22Rv1 (cell line): ENCODE results near the gene CCDC88A.

Source experiments
- H3K27ac ChIP-seq: fragments of 450-650 bp; 2 replicates; pipeline ENCODE4 v1.5.1; 2017
- ZFX ChIP-seq: fragments of 450-650 bp; IDR thresholded peaks from 2 replicates; pipeline ENCODE4 v1.6.1; 2017; ENCODE audit warnings: antibody characterized with exemption, borderline replicate concordance
- TF ChIP-seq, protein P1 (sequence below): fragments of 450-650 bp; IDR thresholded peaks from 2 replicates; pipeline ENCODE4 v1.5.1; 2017; ENCODE audit warnings: mild to moderate bottlenecking

The CCDC88A gene

DNA sequence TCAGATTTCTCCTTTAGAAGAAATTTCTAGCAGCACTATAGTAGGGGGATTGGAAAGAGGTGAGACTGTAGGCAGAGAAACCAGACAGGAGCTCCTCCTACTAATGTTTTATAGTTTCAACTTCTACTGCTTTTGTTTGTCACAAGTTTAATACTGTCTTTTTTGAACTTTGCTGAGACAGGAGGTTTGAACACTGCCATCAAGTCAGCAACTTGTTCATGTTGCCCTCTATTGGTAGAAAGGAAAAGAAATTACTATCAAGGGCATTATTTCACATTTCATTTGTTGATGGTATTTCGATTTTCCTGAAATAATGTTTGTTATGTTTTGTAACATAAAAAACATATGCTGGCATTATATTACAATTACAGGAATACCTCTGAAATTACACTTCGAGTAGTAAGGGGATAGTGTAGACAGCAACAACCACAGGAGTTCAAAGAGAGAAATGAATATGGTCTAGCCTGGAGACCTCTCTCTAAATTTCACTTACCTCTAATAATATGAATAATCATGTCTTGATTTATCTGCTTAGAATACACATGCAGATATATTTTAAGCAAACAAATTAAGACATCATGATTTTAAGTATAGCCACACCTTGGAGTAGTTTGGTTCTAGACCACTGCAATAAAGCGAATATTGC, 12.4 kb upstream of the CCDC88A start:
- no peak overlapping the region for H3K27ac ChIP-seq
- TF ChIP-seq, protein P1, sequence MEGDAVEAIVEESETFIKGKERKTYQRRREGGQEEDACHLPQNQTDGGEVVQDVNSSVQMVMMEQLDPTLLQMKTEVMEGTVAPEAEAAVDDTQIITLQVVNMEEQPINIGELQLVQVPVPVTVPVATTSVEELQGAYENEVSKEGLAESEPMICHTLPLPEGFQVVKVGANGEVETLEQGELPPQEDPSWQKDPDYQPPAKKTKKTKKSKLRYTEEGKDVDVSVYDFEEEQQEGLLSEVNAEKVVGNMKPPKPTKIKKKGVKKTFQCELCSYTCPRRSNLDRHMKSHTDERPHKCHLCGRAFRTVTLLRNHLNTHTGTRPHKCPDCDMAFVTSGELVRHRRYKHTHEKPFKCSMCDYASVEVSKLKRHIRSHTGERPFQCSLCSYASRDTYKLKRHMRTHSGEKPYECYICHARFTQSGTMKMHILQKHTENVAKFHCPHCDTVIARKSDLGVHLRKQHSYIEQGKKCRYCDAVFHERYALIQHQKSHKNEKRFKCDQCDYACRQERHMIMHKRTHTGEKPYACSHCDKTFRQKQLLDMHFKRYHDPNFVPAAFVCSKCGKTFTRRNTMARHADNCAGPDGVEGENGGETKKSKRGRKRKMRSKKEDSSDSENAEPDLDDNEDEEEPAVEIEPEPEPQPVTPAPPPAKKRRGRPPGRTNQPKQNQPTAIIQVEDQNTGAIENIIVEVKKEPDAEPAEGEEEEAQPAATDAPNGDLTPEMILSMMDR: peak; percentile 83
- no peak for TF ChIP-seq ZFX

DNA sequence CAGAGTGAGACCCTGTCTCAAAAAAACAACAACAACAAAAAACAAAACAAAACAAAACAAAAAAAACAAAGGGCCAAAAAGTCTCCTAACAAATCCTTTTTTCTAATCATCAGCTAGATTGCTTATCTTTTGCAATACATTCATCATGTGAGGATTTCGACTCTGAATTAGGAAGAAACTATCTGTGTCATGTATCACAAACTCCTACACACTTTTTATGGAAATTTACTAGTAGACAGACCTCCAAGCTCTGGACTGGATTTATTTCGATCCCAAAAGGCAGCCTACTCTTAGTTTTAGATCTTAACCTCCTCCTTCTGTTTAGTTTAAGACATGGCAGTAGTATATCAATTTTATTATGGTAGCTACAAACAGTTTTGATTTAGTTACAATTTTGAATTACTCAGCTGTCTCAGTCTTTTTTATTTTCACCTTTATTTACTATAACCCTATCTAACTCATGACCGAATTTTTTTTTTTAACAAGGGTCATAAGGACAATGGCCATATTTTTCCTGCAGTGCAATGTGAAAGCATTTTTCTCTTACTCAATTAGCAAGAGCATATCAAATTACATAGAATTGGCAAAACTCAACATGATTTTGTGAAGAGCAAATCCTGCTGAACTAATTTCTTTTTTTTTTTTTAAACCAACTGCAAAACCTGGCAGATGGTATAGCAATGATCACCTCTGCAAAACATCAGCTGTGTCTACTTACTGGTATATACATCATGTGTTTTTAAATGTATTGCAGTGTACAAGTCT, 10.7 kb upstream of the CCDC88A start:
- no peak for TF ChIP-seq ZFX
- TF ChIP-seq, protein P1: no peak
- H3K27ac ChIP-seq: no peak overlapping the region

DNA sequence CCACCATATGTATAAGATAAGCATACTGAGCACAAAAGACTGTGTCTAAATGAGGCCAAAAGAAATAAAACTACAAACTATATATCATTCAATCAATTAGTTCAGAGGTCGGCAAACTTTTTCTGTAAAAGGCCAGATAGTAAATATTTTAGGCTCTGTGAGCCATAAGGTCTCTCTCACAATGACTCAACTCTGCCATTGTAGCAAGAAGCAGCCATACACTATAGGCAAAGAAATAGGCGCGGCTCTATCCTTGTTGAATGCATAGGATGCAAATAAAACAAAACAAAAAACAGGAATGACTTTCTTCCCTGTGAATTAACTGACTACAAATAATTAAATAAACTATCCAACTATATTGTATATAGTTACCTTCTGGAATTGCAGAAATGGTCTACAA, 8.6 kb upstream of the CCDC88A start:
- TF ChIP-seq ZFX: no peak
- TF ChIP-seq, protein P1: no peak
- no peak overlapping the region for H3K27ac ChIP-seq

DNA sequence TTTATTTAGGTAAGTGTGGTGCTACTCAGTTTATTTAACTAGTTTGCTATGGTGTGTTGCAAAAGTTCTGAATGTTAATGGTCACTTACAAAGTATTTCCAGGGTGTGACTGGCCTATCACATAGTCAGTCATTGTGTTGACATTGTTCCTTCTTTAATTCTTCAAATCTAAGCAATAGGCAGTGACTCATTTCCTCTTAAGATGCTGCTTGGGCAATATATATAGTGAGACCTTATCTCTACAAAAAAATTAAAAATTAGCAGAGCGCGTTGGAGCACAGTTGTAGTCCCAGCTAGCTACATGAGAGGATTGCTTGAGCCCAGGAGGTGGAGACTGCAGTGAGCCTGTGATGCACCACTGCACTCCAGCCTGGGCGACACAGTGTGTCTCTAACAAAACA, 5.8 kb upstream of the CCDC88A start:
- TF ChIP-seq, protein P1: no peak
- TF ChIP-seq ZFX: no peak
- no peak overlapping the region for H3K27ac ChIP-seq

DNA sequence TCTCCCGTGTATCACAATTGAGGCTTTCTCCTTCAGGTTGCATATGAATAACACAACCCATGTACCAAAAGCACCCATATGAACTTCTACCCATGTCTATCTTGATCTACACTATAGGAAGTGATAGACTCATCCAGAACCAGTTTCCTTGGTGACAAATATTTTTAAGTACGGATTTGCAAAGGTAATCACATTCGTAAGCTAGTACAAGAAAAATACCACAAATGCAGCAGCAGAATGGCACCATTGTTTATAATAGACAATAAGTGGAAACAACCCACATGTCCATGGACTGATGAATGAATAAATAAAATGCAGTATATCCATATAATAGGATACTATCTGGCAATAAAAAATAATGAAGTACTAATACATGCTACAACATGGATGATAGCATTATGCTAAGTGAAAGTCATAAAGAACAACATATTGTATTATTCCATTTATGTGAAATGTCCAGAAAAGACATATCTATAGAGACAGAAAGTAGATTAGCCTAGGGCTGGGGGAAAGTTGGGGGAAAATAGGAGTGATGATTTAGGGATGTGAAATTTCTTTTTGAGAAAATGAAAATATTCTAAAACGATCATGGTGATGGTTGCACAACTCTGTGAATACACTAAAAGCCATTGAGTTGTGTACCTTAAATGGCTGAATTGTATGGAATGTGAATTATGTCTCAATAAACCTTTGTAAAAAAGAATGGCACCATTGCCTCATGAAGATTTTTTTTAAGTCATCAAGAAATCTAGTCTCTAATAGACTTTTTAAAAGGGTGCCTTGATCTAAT, 3.4 kb upstream of the CCDC88A start:
- no peak overlapping the region for H3K27ac ChIP-seq
- TF ChIP-seq ZFX: no peak
- TF ChIP-seq, protein P1: no peak

DNA sequence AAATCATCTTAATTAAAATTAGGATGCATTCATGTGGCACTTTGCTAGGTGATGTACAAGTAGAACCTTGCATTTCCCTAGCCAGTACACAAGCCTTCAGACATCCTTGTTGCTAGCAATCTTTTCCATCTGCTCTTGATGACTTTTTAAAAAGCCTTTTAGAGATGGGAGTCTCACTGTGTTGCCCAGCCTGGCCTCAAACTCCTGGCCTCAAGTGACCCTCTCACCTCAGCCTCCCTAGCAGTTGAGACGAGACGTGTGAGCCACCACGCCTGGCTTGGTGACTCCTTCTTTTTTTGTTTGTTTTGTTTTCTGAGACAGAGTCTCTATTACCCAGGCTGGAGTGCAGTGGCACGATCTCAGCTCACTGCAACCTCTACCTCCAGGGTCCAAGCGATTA, 1.7 kb upstream of the CCDC88A start:
- H3K27ac ChIP-seq: no peak overlapping the region
- TF ChIP-seq ZFX: no peak
- TF ChIP-seq, protein P1: no peak

DNA sequence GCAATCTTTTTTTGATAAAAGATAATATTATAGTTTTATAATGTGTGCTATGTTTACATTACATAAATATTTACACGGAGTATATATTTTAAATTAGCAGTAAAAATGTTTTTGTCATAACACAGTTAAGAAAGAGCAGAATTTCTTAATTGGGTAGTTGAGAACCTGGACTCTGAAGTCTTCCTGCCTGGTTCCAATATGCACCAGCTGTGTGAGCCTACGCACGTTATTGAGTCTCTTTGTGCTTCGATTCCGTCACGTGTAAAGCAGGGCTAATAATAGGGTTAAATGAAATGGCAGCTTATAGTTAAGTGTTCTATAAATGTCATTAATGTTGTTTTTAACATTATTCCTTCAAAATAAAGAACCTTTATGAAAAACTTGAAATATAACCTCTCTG, 1.2 kb upstream of the CCDC88A start:
- TF ChIP-seq, protein P1: no peak
- no peak for TF ChIP-seq ZFX
- no peak overlapping the region for H3K27ac ChIP-seq
